ENCODE data around the gene GET4. TPM values are rescaled to one million over a fixed set of nuclear protein-coding genes. Genes with fewer than 3 reads are reported as not detected.

GET4 gene
- polyA plus RNA-seq, 2 donors = 43.2 to 44.5 TPM

GRCh38 chr7:875051-875450 is 1.3 kb upstream of the GET4 start:
- peak overlapping the region; percentile 21 to 72 for H3K27ac ChIP-seq (ENCODE audit: low read depth in 2 of 2, low read length in 1 of 2)
- no peaks in the 10 kb centered on the region for H3K9me3 ChIP-seq (ENCODE audit: control insufficient read depth in 2 of 2, insufficient read depth in 1 of 2, low read depth in 1 of 2, low read length in 1 of 2)
- 53 to 67% methylated on average over 7 of the region's 7 CpGs for WGBS, 2 donors
- peaks cover 4 to 10% of the 10 kb centered on the region in 2 donors for H3K4me1 ChIP-seq (ENCODE audit: control insufficient read depth in 2 of 2, insufficient read depth in 2 of 2, low read length in 1 of 2)
- no peaks in the 10 kb centered on the region for H3K27me3 ChIP-seq (ENCODE audit: control insufficient read depth in 1 of 2, insufficient read depth in 2 of 2, low read length in 2 of 2)
- H3K4me3 ChIP-seq (ENCODE audit: low read depth in 1 of 2, low read length in 2 of 2) = no peak overlapping the region
- H3K36me3 ChIP-seq (ENCODE audit: control insufficient read depth in 2 of 2, insufficient read depth in 2 of 2, low read length in 1 of 2) = peaks cover 0 to 9% of the 10 kb centered on the region in 2 donors

GRCh38 chr7:875476-876076 is 778 bp upstream of the GET4 start:
- Histone ChIP-seq H3K4me3 (ENCODE audit: low read depth in 1 of 2, low read length in 2 of 2) (peak overlapping the region; percentile 33 to 39), H3K4me1 (ENCODE audit: control insufficient read depth in 2 of 2, insufficient read depth in 2 of 2, low read length in 1 of 2) (peaks cover 4 to 12% of the 10 kb centered on the region in 2 donors), H3K27me3 (ENCODE audit: control insufficient read depth in 1 of 2, insufficient read depth in 2 of 2, low read length in 2 of 2) (no peaks in the 10 kb centered on the region), H3K9me3 (ENCODE audit: control insufficient read depth in 2 of 2, insufficient read depth in 1 of 2, low read depth in 1 of 2, low read length in 1 of 2) (no peaks in the 10 kb centered on the region), H3K27ac (ENCODE audit: low read depth in 2 of 2, low read length in 1 of 2) (peak overlapping the region; percentile 72 to 84), H3K36me3 (ENCODE audit: control insufficient read depth in 2 of 2, insufficient read depth in 2 of 2, low read length in 1 of 2) (peaks cover 0 to 12% of the 10 kb centered on the region in 2 donors)
- 66 to 68% methylated on average over 27 of the region's 27 CpGs for WGBS, 2 donors

DNA sequence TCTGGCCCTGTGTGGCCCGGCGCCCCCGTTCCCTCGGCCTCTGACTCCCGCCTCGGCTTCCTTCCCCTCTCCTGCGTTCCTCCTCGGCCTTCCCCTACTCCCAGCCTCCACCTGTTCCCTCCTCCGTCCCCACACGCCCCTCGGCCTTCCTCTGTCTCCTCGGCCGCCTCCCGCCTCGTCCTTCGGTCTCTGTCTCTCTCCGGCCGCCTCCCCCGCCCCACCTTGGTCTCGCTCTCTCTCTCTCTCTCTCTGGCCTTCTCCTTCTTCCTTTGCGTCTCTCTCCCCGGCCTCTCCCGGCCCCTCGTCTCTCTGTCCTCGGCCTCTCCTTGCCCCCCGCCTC is 588 bp downstream of the GET4 start:
- Histone ChIP-seq H3K36me3 (ENCODE audit: control insufficient read depth in 2 of 2, insufficient read depth in 2 of 2, low read length in 1 of 2) (peaks cover 0 to 9% of the 10 kb centered on the region in 2 donors), H3K4me3 (ENCODE audit: low read depth in 1 of 2, low read length in 2 of 2) (peak overlapping the region; percentile 88 to 96), H3K4me1 (ENCODE audit: control insufficient read depth in 2 of 2, insufficient read depth in 2 of 2, low read length in 1 of 2) (peaks cover 4 to 12% of the 10 kb centered on the region in 2 donors), H3K27me3 (ENCODE audit: control insufficient read depth in 1 of 2, insufficient read depth in 2 of 2, low read length in 2 of 2) (no peaks in the 10 kb centered on the region), H3K9me3 (ENCODE audit: control insufficient read depth in 2 of 2, insufficient read depth in 1 of 2, low read depth in 1 of 2, low read length in 1 of 2) (no peaks in the 10 kb centered on the region), H3K27ac (ENCODE audit: low read depth in 2 of 2, low read length in 1 of 2) (peak overlapping the region; percentile 94 to 96)
- WGBS, 2 donors = 1% methylated on average over 23 to 26 of the region's 26 CpGs

GRCh38 chr7:877312-878232 is 1.2 kb downstream of the GET4 start:
- no peaks in the 10 kb centered on the region for H3K27me3 ChIP-seq (ENCODE audit: control insufficient read depth in 1 of 2, insufficient read depth in 2 of 2, low read length in 2 of 2)
- H3K27ac ChIP-seq (ENCODE audit: low read depth in 2 of 2, low read length in 1 of 2) = peak overlapping the region; percentile 94 to 96
- peaks cover 4 to 13% of the 10 kb centered on the region in 2 donors for H3K4me1 ChIP-seq (ENCODE audit: control insufficient read depth in 2 of 2, insufficient read depth in 2 of 2, low read length in 1 of 2)
- 12 to 15% methylated on average over 47 of the region's 47 CpGs for WGBS, 2 donors
- H3K36me3 ChIP-seq (ENCODE audit: control insufficient read depth in 2 of 2, insufficient read depth in 2 of 2, low read length in 1 of 2) = peaks cover 0 to 3% of the 10 kb centered on the region in 2 donors
- no peaks in the 10 kb centered on the region for H3K9me3 ChIP-seq (ENCODE audit: control insufficient read depth in 2 of 2, insufficient read depth in 1 of 2, low read depth in 1 of 2, low read length in 1 of 2)
- H3K4me3 ChIP-seq (ENCODE audit: low read depth in 1 of 2, low read length in 2 of 2) = peak overlapping the region; percentile 88 to 96

DNA sequence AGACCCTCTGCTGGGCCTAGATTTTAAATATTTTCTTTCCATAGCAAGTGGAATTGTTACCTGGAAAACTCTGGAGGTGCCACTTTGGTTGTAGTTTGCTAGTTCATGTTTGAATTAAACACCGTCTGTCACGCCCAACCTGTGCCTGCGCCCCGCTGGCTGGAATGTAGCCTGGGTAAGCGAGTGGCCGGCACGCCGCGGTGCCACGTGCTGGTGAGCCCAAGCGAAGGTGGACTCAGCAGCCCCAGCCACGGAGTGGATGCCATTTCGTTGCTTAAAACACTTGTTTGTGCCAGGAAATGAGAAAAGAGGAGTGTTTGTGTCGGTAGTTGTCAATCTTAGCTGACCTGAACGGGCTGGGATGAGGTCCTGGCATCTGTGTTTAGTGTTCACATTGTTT is 2.7 kb downstream of the GET4 start:
- Histone ChIP-seq H3K4me1 (ENCODE audit: control insufficient read depth in 2 of 2, insufficient read depth in 2 of 2, low read length in 1 of 2) (peaks cover 13 to 20% of the 10 kb centered on the region in 2 donors), H3K9me3 (ENCODE audit: control insufficient read depth in 2 of 2, insufficient read depth in 1 of 2, low read depth in 1 of 2, low read length in 1 of 2) (no peaks in the 10 kb centered on the region), H3K27me3 (ENCODE audit: control insufficient read depth in 1 of 2, insufficient read depth in 2 of 2, low read length in 2 of 2) (no peaks in the 10 kb centered on the region), H3K4me3 (ENCODE audit: low read depth in 1 of 2, low read length in 2 of 2) (no peak overlapping the region), H3K36me3 (ENCODE audit: control insufficient read depth in 2 of 2, insufficient read depth in 2 of 2, low read length in 1 of 2) (peaks cover 0 to 2% of the 10 kb centered on the region in 2 donors), H3K27ac (ENCODE audit: low read depth in 2 of 2, low read length in 1 of 2) (peak overlapping the region in 1 of 2 donors; percentile 28)
- 81 to 85% methylated on average over 15 of the region's 15 CpGs for WGBS, 2 donors

DNA sequence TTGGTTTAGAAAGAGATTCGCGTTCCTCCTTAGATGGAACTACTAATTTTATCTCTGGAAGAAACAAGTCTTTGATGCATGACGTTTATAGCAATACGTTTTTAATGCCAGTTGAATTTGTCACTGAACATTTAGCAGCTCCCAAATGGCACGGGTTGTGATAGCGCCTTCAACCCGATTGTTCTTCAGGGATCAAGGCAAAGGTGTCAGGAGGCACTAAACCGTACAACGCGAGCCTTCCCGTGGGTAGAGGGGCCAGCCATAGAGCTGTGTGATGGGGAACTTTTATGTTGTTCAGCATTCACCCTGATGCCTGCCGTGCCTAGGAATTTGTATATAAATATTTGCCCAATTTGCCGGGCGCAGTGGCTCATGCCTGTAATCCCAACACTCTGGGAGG is 3.4 kb downstream of the GET4 start:
- peaks cover 0 to 2% of the 10 kb centered on the region in 2 donors for H3K36me3 ChIP-seq (ENCODE audit: control insufficient read depth in 2 of 2, insufficient read depth in 2 of 2, low read length in 1 of 2)
- H3K9me3 ChIP-seq (ENCODE audit: control insufficient read depth in 2 of 2, insufficient read depth in 1 of 2, low read depth in 1 of 2, low read length in 1 of 2) = no peaks in the 10 kb centered on the region
- H3K27ac ChIP-seq (ENCODE audit: low read depth in 2 of 2, low read length in 1 of 2) = no peak overlapping the region
- 75 to 78% methylated on average over 14 of the region's 14 CpGs for WGBS, 2 donors
- no peaks in the 10 kb centered on the region for H3K27me3 ChIP-seq (ENCODE audit: control insufficient read depth in 1 of 2, insufficient read depth in 2 of 2, low read length in 2 of 2)
- peaks cover 13 to 25% of the 10 kb centered on the region in 2 donors for H3K4me1 ChIP-seq (ENCODE audit: control insufficient read depth in 2 of 2, insufficient read depth in 2 of 2, low read length in 1 of 2)
- H3K4me3 ChIP-seq (ENCODE audit: low read depth in 1 of 2, low read length in 2 of 2) = no peak overlapping the region

DNA sequence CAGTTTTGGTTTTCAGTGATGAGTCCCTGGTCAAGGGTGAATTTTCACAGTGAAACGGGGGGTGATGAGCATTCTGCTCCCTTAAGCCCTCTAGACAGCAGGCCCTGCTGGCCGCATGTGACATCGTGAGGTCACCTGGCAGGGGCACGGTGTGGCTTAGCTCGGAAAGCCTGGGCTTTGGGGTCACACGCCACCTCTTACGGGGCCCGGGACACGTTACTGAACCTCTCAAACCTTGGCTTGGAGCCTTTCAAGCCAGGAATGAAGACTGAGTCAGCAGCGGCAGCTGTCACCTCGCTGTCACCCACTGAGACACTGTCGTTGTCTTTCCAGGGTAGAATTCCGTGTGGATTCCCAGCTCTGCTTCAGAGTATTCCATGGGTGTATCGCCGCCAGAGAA is 4.1 kb downstream of the GET4 start:
- no peak overlapping the region for H3K27ac ChIP-seq (ENCODE audit: low read depth in 2 of 2, low read length in 1 of 2)
- H3K4me3 ChIP-seq (ENCODE audit: low read depth in 1 of 2, low read length in 2 of 2) = no peak overlapping the region
- H3K4me1 ChIP-seq (ENCODE audit: control insufficient read depth in 2 of 2, insufficient read depth in 2 of 2, low read length in 1 of 2) = peaks cover 13 to 28% of the 10 kb centered on the region in 2 donors
- no peaks in the 10 kb centered on the region for H3K27me3 ChIP-seq (ENCODE audit: control insufficient read depth in 1 of 2, insufficient read depth in 2 of 2, low read length in 2 of 2)
- WGBS, 2 donors = 81 to 86% methylated on average over 15 of the region's 15 CpGs
- peaks cover 0 to 2% of the 10 kb centered on the region in 2 donors for H3K36me3 ChIP-seq (ENCODE audit: control insufficient read depth in 2 of 2, insufficient read depth in 2 of 2, low read length in 1 of 2)
- no peaks in the 10 kb centered on the region for H3K9me3 ChIP-seq (ENCODE audit: control insufficient read depth in 2 of 2, insufficient read depth in 1 of 2, low read depth in 1 of 2, low read length in 1 of 2)

- WGBS, 2 donors = 90 to 92% methylated on average over 20 of the region's 20 CpGs
- no peak overlapping the region for H3K4me3 ChIP-seq (ENCODE audit: low read depth in 1 of 2, low read length in 2 of 2)
- H3K36me3 ChIP-seq (ENCODE audit: control insufficient read depth in 2 of 2, insufficient read depth in 2 of 2, low read length in 1 of 2) = peaks cover 0 to 8% of the 10 kb centered on the region in 2 donors
- no peaks in the 10 kb centered on the region for H3K9me3 ChIP-seq (ENCODE audit: control insufficient read depth in 2 of 2, insufficient read depth in 1 of 2, low read depth in 1 of 2, low read length in 1 of 2)
- H3K27ac ChIP-seq (ENCODE audit: low read depth in 2 of 2, low read length in 1 of 2) = no peak overlapping the region
- H3K27me3 ChIP-seq (ENCODE audit: control insufficient read depth in 1 of 2, insufficient read depth in 2 of 2, low read length in 2 of 2) = no peaks in the 10 kb centered on the region
- H3K4me1 ChIP-seq (ENCODE audit: control insufficient read depth in 2 of 2, insufficient read depth in 2 of 2, low read length in 1 of 2) = peaks cover 13 to 31% of the 10 kb centered on the region in 2 donors
Observed at GRCh38 chr7:881441-882234, 5.3 kb downstream of the GET4 start.

- Histone ChIP-seq H3K4me1 (ENCODE audit: control insufficient read depth in 2 of 2, insufficient read depth in 2 of 2, low read length in 1 of 2) (peaks cover 13 to 31% of the 10 kb centered on the region in 2 donors), H3K36me3 (ENCODE audit: control insufficient read depth in 2 of 2, insufficient read depth in 2 of 2, low read length in 1 of 2) (peaks cover 0 to 16% of the 10 kb centered on the region in 2 donors), H3K27ac (ENCODE audit: low read depth in 2 of 2, low read length in 1 of 2) (no peak overlapping the region), H3K27me3 (ENCODE audit: control insufficient read depth in 1 of 2, insufficient read depth in 2 of 2, low read length in 2 of 2) (no peaks in the 10 kb centered on the region), H3K9me3 (ENCODE audit: control insufficient read depth in 2 of 2, insufficient read depth in 1 of 2, low read depth in 1 of 2, low read length in 1 of 2) (no peaks in the 10 kb centered on the region), H3K4me3 (ENCODE audit: low read depth in 1 of 2, low read length in 2 of 2) (no peak overlapping the region)
- 79 to 91% methylated on average over 37 of the region's 37 CpGs for WGBS, 2 donors
Observed at GRCh38 chr7:882336-883035, 6.1 kb downstream of the GET4 start.

Data from esophagus (tissue), 2 donors.